Measurements from ENCODE around the gene ALG14. TPM values are rescaled to one million over a fixed set of nuclear protein-coding genes. Genes with fewer than 3 reads are reported as not detected.
"Not testable (repeated sequence)": the region's sequence is repeated elsewhere in the genome, so short reads cannot be mapped to it uniquely, and the experiment has no call there.

The ALG14 gene
- total RNA-seq, 1 donor, result 4.7 TPM

DNA sequence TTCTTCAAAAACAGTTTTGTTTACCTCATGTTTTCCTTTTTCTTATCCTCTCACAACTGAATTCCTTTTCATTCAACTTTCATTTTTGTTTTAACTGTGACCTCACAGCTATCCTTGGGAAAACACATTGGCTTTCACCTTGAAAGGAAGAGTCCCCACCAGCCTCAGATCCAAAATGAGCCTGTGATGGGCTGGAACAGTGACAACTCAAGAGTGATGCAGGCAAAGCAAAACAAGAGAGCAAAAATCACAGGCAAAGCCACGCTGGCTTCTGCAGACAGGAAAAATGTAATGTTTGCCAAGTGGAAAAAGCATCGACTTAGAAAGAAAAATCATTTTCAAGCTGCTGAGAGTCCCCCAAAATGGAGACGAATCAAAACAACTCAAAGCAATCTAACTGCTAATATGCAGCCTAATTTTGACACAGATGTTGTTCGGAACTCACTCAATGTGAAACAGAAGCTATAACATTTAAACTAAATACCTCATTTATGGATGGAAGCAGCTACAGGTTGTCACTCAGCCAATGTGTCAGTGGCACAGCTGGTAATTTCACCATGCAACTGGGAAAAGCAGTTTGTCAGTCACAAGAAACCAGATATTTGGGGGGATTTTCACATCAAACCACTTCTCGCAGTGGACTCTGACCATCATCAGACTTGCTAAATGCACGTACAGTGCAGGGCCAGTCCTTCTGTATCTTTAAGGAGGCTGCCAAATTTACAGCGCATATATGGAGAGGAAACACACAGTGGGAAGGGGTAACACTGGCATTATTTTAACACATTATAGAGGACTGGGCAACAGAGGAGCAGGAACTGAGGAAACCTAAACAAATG, 50.7 kb downstream of the ALG14 start:
- peak overlapping the region; percentile 17 for H3K4me3 ChIP-seq (ENCODE audit: low read depth, low read length)
- peak; percentile 33 for DNase-seq (ENCODE audit: low read depth)
- TF ChIP-seq, protein P1, sequence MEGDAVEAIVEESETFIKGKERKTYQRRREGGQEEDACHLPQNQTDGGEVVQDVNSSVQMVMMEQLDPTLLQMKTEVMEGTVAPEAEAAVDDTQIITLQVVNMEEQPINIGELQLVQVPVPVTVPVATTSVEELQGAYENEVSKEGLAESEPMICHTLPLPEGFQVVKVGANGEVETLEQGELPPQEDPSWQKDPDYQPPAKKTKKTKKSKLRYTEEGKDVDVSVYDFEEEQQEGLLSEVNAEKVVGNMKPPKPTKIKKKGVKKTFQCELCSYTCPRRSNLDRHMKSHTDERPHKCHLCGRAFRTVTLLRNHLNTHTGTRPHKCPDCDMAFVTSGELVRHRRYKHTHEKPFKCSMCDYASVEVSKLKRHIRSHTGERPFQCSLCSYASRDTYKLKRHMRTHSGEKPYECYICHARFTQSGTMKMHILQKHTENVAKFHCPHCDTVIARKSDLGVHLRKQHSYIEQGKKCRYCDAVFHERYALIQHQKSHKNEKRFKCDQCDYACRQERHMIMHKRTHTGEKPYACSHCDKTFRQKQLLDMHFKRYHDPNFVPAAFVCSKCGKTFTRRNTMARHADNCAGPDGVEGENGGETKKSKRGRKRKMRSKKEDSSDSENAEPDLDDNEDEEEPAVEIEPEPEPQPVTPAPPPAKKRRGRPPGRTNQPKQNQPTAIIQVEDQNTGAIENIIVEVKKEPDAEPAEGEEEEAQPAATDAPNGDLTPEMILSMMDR (IDR thresholded peaks at IDR 0.05; ENCODE audit: insufficient read depth, low read depth, low read length), result no peak

DNA sequence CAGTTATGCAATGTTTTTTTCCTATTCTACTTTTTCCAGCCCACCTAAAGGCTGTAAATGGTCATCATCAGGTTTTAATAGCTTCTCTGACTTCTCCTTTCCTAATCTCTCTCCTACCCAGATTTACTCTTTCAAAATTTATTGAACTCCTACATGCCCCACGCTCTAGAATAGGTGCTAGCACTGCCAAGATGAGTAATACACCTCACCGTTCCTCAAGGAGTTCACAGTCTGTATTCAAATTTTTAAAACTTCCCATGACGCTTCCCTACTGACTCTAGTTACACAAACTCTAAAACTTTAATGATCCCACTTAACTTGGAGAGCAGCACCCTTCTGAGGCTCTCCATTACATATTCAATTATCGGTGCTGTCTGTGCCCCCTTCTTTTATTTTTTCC, 51.6 kb downstream of the ALG14 start:
- H3K4me3 ChIP-seq (ENCODE audit: low read depth, low read length), result no peak overlapping the region
- DNase-seq (ENCODE audit: low read depth), result no peak
- TF ChIP-seq, protein P1 (IDR thresholded peaks at IDR 0.05; ENCODE audit: insufficient read depth, low read depth, low read length), result no peak

DNA sequence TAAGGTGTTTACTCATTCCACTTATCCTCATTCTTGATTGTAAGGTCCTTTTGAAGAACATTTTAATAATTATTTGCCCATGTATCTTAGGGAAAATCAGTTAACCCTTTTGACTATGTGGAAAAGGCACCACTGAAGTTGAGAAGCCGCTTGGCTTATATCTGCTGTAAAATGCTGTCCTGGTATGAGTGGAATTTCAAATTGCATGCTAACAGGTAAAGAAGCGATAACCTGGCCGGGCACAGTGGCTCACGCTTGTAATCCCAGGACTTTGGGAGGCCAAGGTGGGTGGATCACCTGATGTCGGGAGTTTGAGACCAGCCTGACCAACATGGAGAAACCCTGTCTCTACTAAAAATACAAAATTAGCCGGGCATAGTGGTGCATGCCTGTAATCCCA, 53.3 kb downstream of the ALG14 start:
- not testable (repeated sequence) for H3K4me3 ChIP-seq (ENCODE audit: low read depth, low read length); DNase-seq (ENCODE audit: low read depth)

DNA sequence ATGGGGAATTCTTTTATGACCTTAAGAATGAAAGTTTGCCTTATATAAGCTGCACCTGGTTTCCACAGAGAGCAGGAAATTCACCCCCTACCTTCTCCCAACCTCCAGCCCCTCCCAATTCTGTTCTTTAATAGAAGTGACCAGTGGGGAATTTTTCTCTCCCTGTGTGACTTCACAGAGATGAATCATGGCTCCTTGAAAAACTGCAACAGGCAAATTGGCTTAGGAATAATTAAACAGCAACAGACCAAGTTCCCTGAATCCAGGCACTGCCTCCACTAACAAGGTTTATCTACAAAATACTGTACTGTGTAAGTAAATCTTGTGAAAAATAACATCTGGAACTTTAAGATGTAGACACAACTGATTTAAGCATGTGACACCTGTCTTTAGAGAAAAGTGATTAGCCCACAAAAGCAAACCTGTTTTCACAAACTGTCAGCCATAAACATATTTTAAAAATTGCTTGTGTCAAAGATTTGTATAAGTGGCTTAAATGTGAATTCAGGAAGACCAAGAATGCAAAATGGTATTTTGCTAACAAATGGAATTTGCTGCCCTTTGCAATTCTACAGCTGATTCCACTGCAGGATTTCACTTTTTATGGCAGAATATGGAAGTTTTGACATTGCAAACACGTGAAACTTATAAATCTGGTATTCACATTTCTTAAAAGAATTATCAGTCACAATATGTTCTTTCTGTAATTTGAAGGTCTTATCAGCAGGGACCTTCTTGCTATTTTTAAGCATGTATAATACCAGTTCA, 54.0 kb downstream of the ALG14 start:
- TF ChIP-seq, protein P1 (IDR thresholded peaks at IDR 0.05; ENCODE audit: insufficient read depth, low read depth, low read length), result no peak
- no peak overlapping the region for H3K4me3 ChIP-seq (ENCODE audit: low read depth, low read length)
- DNase-seq (ENCODE audit: low read depth), result peak; percentile 75

DNA sequence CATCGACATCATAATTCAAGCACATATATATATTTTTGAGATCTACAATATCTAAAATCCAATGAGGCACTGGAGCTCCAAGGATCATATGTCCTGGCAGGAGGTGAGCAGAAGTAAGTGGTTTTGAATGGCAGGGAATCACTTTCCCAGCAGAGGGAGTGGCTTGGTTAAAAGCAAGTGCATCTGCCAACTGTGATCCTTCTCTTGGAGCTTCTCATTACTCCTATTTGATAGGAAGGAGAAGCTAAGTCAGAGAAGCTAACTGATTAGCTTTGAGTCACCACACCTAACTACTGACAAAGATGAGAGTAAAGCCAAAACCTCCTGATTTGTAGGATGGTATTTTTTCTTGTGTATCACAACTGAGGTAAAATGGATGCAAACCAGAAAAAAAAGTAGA, 55.0 kb downstream of the ALG14 start:
- H3K4me3 ChIP-seq (ENCODE audit: low read depth, low read length), result no peak overlapping the region
- no peak for DNase-seq (ENCODE audit: low read depth)
- TF ChIP-seq, protein P1 (IDR thresholded peaks at IDR 0.05; ENCODE audit: insufficient read depth, low read depth, low read length), result no peak

DNA sequence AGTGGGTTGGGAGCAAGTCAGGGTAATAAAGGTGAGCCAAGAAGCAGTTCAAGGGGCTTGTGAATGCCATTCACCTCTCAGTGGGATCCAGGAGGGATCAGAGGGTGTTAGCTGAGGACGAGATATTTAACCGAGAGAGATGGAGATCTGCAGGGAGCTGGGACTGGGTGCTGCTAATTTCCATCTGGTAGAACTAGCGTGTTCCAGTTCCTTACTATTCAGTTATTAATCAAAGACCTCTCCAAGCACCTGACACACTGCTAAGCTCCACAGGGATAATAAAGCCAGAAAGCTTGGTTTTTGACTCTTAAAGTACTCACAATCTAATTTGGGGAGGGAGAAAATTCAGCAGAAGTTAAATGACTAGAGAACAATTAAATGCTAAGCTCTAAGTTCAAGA, 57.7 kb downstream of the ALG14 start:
- H3K4me3 ChIP-seq (ENCODE audit: low read depth, low read length), result no peak overlapping the region
- DNase-seq (ENCODE audit: low read depth), result no peak
- TF ChIP-seq, protein P1 (IDR thresholded peaks at IDR 0.05; ENCODE audit: insufficient read depth, low read depth, low read length), result no peak

DNA sequence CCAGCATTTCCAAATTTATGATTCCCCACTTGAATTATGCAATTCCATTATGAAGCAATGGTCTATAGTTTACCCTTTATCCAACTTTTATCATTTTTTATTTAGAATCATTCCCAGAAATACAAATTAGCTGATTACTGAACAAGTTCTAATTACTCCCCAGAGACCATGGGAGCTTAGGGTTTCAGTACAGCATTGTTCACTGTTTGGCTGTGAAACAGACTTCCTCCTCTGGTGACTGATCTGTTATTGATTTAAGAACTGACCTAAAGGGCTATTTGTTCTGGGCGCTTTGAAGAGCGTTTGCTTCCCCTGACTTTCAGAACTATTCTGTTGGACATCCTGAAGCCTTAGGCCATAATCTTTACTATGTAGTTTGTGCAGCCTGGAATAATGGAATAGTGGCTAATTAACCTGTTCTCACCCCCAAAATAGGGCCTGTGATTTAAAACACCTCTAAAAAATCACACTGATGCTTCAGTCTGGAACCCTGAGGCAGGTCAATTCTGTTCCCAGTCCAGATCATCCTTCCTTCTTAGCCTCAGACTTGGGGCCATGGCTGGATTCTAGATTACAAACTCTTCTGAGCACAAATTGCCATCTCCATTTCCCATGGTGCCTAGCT, 58.7 kb downstream of the ALG14 start:
- DNase-seq (ENCODE audit: low read depth), result peak; percentile 51
- TF ChIP-seq, protein P1 (IDR thresholded peaks at IDR 0.05; ENCODE audit: insufficient read depth, low read depth, low read length), result no peak
- no peak overlapping the region for H3K4me3 ChIP-seq (ENCODE audit: low read depth, low read length)
